H9 (cell line): ENCODE data around the gene SIX2. TPM values are rescaled to one million over a fixed set of nuclear protein-coding genes. Genes with fewer than 3 reads are reported as not detected.

Experiments used
- DNase-seq: peaks from one replicate; pipeline ENCODE4 v3.0.0-alpha.2; 2017
- H2AFZ ChIP-seq: one replicate; pipeline ENCODE4 v1.6.1; 2013; ENCODE audit warnings: mild to moderate bottlenecking, low read length, control low read depth, moderate library complexity
- H2AK5ac ChIP-seq: 2 replicates; pipeline ENCODE4 v1.6.1; 2013; ENCODE audit warnings: low read length, control low read depth, mixed read lengths; ENCODE audit not compliant: insufficient read length
- H2BK120ac ChIP-seq: one replicate; pipeline ENCODE4 v1.6.1; 2013; ENCODE audit warnings: low read depth, mild to moderate bottlenecking, low read length, control low read depth, inconsistent platforms; ENCODE audit not compliant: poor library complexity, severe bottlenecking
- H2BK12ac ChIP-seq: 2 replicates; pipeline ENCODE4 v1.6.1; 2013; ENCODE audit warnings: low read length, control low read depth, mixed read lengths, low read depth; ENCODE audit not compliant: insufficient read length
- H2BK15ac ChIP-seq: 2 replicates; pipeline ENCODE4 v1.6.1; 2013; ENCODE audit warnings: low read depth, low read length, control low read depth
- H2BK20ac ChIP-seq: one replicate; pipeline ENCODE4 v1.6.1; 2013; ENCODE audit warnings: low read depth, mild to moderate bottlenecking, low read length, control low read depth, inconsistent platforms; ENCODE audit not compliant: poor library complexity, severe bottlenecking
- H2BK5ac ChIP-seq: 2 replicates; pipeline ENCODE4 v1.6.1; 2013; ENCODE audit warnings: low read length, control low read depth, mixed read lengths; ENCODE audit not compliant: insufficient read length
- H3K14ac ChIP-seq: 2 replicates; pipeline ENCODE4 v1.6.1; 2013; ENCODE audit warnings: low read length, control low read depth; ENCODE audit not compliant: insufficient read depth
- H3K18ac ChIP-seq: 2 replicates; pipeline ENCODE4 v1.6.1; 2013; ENCODE audit warnings: low read depth, mild to moderate bottlenecking, mixed read lengths, low read length, control low read depth; ENCODE audit not compliant: insufficient read length
- H3K23ac ChIP-seq: 2 replicates; pipeline ENCODE4 v1.6.1; 2013; ENCODE audit warnings: low read length, control low read depth, mixed read lengths, low read depth; ENCODE audit not compliant: insufficient read length
- H3K23me2 ChIP-seq: 2 replicates; pipeline ENCODE4 v1.6.1; 2013; ENCODE audit warnings: low read depth, mild to moderate bottlenecking, mixed read lengths, low read length, control low read depth; ENCODE audit not compliant: insufficient read length, poor library complexity, severe bottlenecking
- H3K27ac ChIP-seq: 2 replicates; pipeline ENCODE4 v1.5.1; 2013; ENCODE audit warnings: low read length, control low read depth, mixed read lengths, low read depth; ENCODE audit not compliant: insufficient read length
- H3K27me3 ChIP-seq: 2 replicates; pipeline ENCODE4 v1.6.1; 2013; ENCODE audit warnings: low read length, control low read depth, inconsistent platforms; ENCODE audit not compliant: insufficient read depth
- H3K4ac ChIP-seq: 2 replicates; pipeline ENCODE4 v1.6.1; 2013; ENCODE audit warnings: low read depth, mild to moderate bottlenecking, control low read depth, inconsistent platforms, low read length, moderate library complexity
- H3K4me1 ChIP-seq: 2 replicates; pipeline ENCODE4 v1.6.1; 2013; ENCODE audit warnings: low read length, control low read depth, inconsistent platforms; ENCODE audit not compliant: insufficient read depth
- H3K4me2 ChIP-seq: 2 replicates; pipeline ENCODE4 v1.6.1; 2013; ENCODE audit warnings: low read length, control low read depth, mixed read lengths; ENCODE audit not compliant: insufficient read length, insufficient read depth
- H3K56ac ChIP-seq: 2 replicates; pipeline ENCODE4 v1.6.1; 2013; ENCODE audit warnings: low read depth, mild to moderate bottlenecking, mixed read lengths, low read length, control low read depth; ENCODE audit not compliant: insufficient read length
- H3K79me1 ChIP-seq: 2 replicates; pipeline ENCODE4 v1.6.1; 2013; ENCODE audit warnings: low read depth, mild to moderate bottlenecking, moderate library complexity, low read length, control low read depth, inconsistent platforms; ENCODE audit not compliant: insufficient read depth, poor library complexity, severe bottlenecking
- H3K79me2 ChIP-seq: 2 replicates; pipeline ENCODE4 v1.6.1; 2013; ENCODE audit warnings: low read length, control low read depth, inconsistent platforms; ENCODE audit not compliant: insufficient read depth
- H3K9ac ChIP-seq: 2 replicates; pipeline ENCODE4 v1.6.1; 2013; ENCODE audit warnings: low read length, control low read depth, mixed read lengths; ENCODE audit not compliant: insufficient read length; ENCODE audit errors: extremely low read depth
- H3K9me3 ChIP-seq: one replicate; pipeline ENCODE4 v1.6.1; 2013; ENCODE audit warnings: low read depth, low read length, inconsistent platforms; ENCODE audit not compliant: control insufficient read depth
- H3T11ph ChIP-seq: one replicate; pipeline ENCODE4 v1.6.1; 2013; ENCODE audit warnings: mild to moderate bottlenecking, low read length, control low read depth, inconsistent platforms
- H4K20me1 ChIP-seq: one replicate; pipeline ENCODE4 v1.6.1; 2013; ENCODE audit not compliant: control insufficient read depth, insufficient read length, insufficient read depth
- H4K5ac ChIP-seq: 2 replicates; pipeline ENCODE4 v1.6.1; 2013; ENCODE audit warnings: low read depth, mild to moderate bottlenecking, mixed read lengths, low read length, control low read depth; ENCODE audit not compliant: insufficient read length
- H4K8ac ChIP-seq: replicated peaks from 2 replicates; pipeline ENCODE4 v1.6.1; 2013; ENCODE audit warnings: low read length, control low read depth, mixed read lengths, low read depth; ENCODE audit not compliant: insufficient read length
- H4K91ac ChIP-seq: 2 replicates; pipeline ENCODE4 v1.6.1; 2013; ENCODE audit warnings: low read depth, mild to moderate bottlenecking, moderate library complexity, mixed read lengths, low read length, control low read depth; ENCODE audit not compliant: insufficient read length
- H3K27ac Mint-ChIP-seq, 3 experiments: 2 replicates in 2 of 3; 3 replicates in 1 of 3; pipeline ENCODE4 v1.8.0; 2020 to 2021; ENCODE audit warnings: mixed read lengths in 3 of 3, mild to moderate bottlenecking in 1 of 3, moderate library complexity in 1 of 3
- H3K27me3 Mint-ChIP-seq: 2 replicates; pipeline ENCODE4 v1.8.0; 2021; ENCODE audit warnings: low read depth, mild to moderate bottlenecking, moderate library complexity, mixed read lengths
- H3K36me3 Mint-ChIP-seq, 3 experiments: 2 replicates in 2 of 3; 3 replicates in 1 of 3; pipeline ENCODE4 v1.8.0; 2020 to 2021; ENCODE audit warnings: low read depth in 3 of 3, mixed read lengths in 3 of 3; ENCODE audit not compliant: insufficient read depth in 1 of 3
- H3K4me1 Mint-ChIP-seq, 2 experiments: 2 replicates each; pipeline ENCODE4 v1.8.0; 2020; ENCODE audit warnings: mixed read lengths in 2 of 2
- H3K4me3 Mint-ChIP-seq, 2 experiments: 2 replicates in 1 of 2; 3 replicates in 1 of 2; pipeline ENCODE4 v1.8.0; 2020 to 2021; ENCODE audit warnings: mild to moderate bottlenecking in 2 of 2, mixed read lengths in 2 of 2, moderate library complexity in 1 of 2
- H3K9me3 Mint-ChIP-seq, 2 experiments: 2 replicates in 1 of 2; 3 replicates in 1 of 2; pipeline ENCODE4 v1.8.0; 2020; ENCODE audit warnings: mild to moderate bottlenecking in 2 of 2, mixed read lengths in 2 of 2, moderate library complexity in 1 of 2
- WGBS: extraction: QIAGEN DNeasy Blood & Tissue Kit; methylation state at CpG from one replicate; pipeline ENCODE4 v1.1.7; 2013; ENCODE audit warnings: missing lambda C conversion rate, low lambda C conversion rate, mixed read lengths; ENCODE audit not compliant: insufficient read length; ENCODE audit errors: extremely low coverage; 5-methylcytosine and 5-hydroxymethylcytosine counted together
- total RNA-seq: library from RNA; stranded (reverse); gene quantifications from 2 replicates; pipeline ENCODE4 v1.2.1, GENCODE V29; 2021
- TF ChIP-seq, protein P1 (sequence below): fragments of 200-600 bp; sonication (generic); conservative IDR thresholded peaks from 3 replicates; pipeline ENCODE4 v1.8.0; 2021; ENCODE audit warnings: antibody characterized with exemption, mild to moderate bottlenecking

The SIX2 gene
- total RNA-seq, 1 experiment from 2014 or later: not detected

DNA sequence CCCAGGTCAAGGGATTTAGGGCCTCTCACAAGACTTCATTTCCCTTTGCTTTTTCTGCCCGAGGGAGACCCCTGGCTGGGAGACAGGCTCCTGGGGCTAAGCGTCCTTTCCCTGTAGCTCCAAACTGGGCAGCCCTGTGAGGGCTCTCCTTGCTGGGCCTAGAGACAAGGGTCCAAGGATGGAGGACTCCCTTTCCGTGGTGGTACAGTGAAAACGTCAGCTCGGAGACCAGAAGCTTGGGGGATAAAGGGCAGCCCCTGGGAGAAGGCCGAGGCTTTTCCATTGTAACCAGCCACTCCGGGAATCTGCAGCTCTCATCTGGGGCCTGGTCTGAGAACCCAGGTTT is 2.3 kb downstream of the SIX2 start:
- no peak overlapping the region for H3K14ac ChIP-seq
- H3K56ac ChIP-seq: no peak overlapping the region
- H3T11ph ChIP-seq: no peak overlapping the region
- H2BK120ac ChIP-seq: no peak overlapping the region
- H3K27ac ChIP-seq: no peak overlapping the region
- H3K4me1 ChIP-seq: no peaks in the 10 kb centered on the region; the same call in 1 of the 2 replicates
- H3K9me3 Mint-ChIP-seq: peaks cover 2 to 13% of the 10 kb centered on the region in 2 experiments; a peak in 4 of 5 replicates
- peaks cover 97% of the 10 kb centered on the region for H3K27me3 Mint-ChIP-seq
- no peak overlapping the region for H3K27ac Mint-ChIP-seq
- H3K36me3 Mint-ChIP-seq: peaks cover 0 to 2% (median 0%) of the 10 kb centered on the region in 3 experiments; a peak in 4 of 7 replicates
- H3K79me2 ChIP-seq: no peaks in the 10 kb centered on the region
- H4K20me1 ChIP-seq: no peaks in the 10 kb centered on the region
- WGBS: no CpG with 5 or more reads among the region's 7 CpGs
- H3K4me3 Mint-ChIP-seq: no peak overlapping the region; a peak in 1 of 5 replicates
- no peak overlapping the region for H2BK20ac ChIP-seq
- TF ChIP-seq, protein P1, sequence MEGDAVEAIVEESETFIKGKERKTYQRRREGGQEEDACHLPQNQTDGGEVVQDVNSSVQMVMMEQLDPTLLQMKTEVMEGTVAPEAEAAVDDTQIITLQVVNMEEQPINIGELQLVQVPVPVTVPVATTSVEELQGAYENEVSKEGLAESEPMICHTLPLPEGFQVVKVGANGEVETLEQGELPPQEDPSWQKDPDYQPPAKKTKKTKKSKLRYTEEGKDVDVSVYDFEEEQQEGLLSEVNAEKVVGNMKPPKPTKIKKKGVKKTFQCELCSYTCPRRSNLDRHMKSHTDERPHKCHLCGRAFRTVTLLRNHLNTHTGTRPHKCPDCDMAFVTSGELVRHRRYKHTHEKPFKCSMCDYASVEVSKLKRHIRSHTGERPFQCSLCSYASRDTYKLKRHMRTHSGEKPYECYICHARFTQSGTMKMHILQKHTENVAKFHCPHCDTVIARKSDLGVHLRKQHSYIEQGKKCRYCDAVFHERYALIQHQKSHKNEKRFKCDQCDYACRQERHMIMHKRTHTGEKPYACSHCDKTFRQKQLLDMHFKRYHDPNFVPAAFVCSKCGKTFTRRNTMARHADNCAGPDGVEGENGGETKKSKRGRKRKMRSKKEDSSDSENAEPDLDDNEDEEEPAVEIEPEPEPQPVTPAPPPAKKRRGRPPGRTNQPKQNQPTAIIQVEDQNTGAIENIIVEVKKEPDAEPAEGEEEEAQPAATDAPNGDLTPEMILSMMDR: no peak
- no peak overlapping the region for H2AFZ ChIP-seq
- H2BK15ac ChIP-seq: no peak overlapping the region
- no peaks in the 10 kb centered on the region for H3K9me3 ChIP-seq
- no peak overlapping the region for H2BK12ac ChIP-seq
- H4K8ac ChIP-seq: no peak overlapping the region
- no peak overlapping the region for H4K91ac ChIP-seq
- no peak overlapping the region for H2AK5ac ChIP-seq
- H3K9ac ChIP-seq: no peak overlapping the region
- H3K18ac ChIP-seq: no peak overlapping the region
- H3K23ac ChIP-seq: no peak overlapping the region
- no peak overlapping the region for H2BK5ac ChIP-seq
- no peak for DNase-seq
- H3K27me3 ChIP-seq: peaks cover 85% of the 10 kb centered on the region
- no peak overlapping the region for H4K5ac ChIP-seq
- H3K23me2 ChIP-seq: peaks cover 21% of the 10 kb centered on the region
- H3K4me2 ChIP-seq: no peak overlapping the region
- H3K79me1 ChIP-seq: no peaks in the 10 kb centered on the region
- no peak overlapping the region for H3K4ac ChIP-seq
- H3K4me1 Mint-ChIP-seq: peaks cover 15 to 58% of the 10 kb centered on the region in 2 experiments
